T follicular helper cell (primary cell): ENCODE measurements around the gene NOP9.

Source experiments
- DNase-seq: peaks from one replicate; pipeline ENCODE4 v3.0.0-alpha.2; 2020; ENCODE audit warnings: low read depth

The NOP9 gene

DNA sequence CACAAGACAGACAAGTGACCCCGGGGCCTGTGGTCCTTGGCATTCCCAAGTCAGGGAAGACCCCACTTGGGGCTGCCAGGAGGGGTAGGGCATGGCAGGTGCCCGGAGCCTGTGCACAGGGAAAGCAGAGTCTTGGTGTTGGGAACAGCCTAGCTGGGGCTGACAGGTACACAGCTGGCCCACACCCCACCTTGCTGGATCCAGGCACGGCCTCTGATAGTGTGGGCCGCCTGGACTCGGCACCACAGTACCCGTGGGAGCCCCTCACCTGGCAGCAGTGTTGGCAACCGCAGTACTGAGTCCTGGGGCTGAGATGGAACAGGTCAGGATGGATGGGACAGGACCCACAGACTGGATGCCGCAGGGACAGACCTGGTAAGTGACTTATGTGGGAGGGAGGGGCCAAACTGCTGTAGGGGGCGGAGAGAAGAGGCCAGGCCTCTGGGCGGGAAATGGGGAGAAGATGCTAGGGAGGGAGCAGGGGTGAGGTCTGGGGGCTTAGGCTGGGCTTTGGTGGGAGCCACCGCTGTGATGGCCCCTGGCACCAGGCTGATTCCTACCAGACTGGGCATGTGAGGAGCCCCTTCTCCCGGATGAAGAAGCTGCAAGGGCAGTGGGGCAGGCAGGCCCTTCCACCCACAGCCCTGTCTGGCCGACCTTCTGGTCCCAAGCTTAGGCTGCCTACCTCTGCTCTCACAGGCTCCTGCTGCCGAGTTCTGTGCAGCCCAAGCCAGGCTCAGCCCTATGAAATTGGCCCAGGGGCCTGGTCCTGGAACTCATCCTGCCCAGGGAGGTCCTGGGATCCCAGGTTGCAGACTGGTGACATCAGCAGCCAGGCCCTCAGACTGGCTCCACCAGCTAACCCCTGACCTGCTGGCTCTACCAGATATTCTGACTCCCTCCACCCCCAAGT is 36.6 kb upstream of the NOP9 start, which contains the start of gene TGM1:
TSS of gene TGM1 (minus strand) at position 357 of the 913 bp plus-strand sequence. CDS start 825 bp downstream, outside the sequence.
- DNase-seq: no peak

DNA sequence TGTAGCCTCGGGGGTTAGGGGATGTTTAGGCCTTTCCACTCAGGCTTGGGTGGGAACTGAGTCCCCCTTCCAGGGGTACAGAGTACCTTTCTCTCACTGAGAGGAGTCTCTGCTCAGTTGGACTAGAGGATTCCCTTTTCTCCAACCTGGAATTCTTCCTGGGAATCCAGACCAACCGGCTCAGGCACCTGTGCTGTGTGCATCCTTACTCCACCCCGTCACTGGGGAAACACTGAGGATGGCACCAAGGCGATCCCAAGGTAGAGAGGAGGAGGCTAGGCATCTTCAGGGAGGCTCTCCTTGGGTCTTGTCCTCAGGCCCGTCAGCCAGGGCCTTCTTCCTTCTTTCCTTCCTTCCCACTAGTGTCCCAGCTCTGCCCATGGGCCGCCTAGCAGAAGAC is 35.8 kb upstream of the NOP9 start:
- no peak for DNase-seq

- no peak for DNase-seq
Observed at GRCh38 chr14:24264298-24264697, 35.4 kb upstream of the NOP9 start.

GRCh38 chr14:24266344-24267244 is 33.1 kb upstream of the NOP9 start:
- no peak for DNase-seq

DNA sequence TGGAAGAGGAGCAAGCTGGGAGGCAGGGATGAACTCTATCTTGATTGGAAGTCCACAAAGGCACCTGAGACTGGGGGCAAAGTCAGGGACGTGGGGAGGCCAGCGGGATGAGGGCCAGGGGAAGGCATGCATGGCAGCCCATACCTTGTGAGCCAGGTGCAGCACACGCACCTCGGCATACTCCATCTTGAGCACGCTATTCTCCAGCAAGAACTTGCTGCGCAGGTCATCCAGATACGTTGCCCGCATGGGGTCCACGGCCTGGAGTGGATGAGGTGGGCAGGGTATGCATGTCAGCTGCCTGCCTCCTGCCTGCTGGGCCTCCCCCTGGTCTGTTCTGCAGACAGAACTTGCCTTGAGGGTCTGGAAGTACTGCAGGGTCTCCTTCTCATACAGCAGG is 32.1 kb upstream of the NOP9 start:
- DNase-seq: no peak

- DNase-seq: no peak
Observed at GRCh38 chr14:24268225-24268624, 31.4 kb upstream of the NOP9 start.

DNA sequence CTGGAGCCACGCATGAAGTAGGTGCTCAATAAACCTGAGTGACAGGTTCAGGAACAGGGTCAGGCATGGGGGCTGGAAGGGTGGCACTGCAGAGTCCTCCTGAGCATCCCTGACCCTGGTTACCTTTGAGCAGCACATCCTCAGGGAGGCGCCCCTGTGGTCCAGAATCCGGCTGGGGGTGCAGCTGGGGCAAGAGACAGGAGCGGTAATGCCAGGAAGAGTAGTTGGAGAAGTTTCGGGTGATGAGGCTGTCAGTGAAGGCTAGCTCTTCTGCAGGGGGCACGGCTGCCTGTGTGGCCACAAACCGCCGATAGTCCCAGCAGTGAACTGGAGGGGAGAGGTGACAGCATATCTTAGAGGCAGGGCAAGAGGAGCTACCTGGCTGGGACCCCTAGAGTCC is 30.3 kb upstream of the NOP9 start:
- no peak for DNase-seq

DNA sequence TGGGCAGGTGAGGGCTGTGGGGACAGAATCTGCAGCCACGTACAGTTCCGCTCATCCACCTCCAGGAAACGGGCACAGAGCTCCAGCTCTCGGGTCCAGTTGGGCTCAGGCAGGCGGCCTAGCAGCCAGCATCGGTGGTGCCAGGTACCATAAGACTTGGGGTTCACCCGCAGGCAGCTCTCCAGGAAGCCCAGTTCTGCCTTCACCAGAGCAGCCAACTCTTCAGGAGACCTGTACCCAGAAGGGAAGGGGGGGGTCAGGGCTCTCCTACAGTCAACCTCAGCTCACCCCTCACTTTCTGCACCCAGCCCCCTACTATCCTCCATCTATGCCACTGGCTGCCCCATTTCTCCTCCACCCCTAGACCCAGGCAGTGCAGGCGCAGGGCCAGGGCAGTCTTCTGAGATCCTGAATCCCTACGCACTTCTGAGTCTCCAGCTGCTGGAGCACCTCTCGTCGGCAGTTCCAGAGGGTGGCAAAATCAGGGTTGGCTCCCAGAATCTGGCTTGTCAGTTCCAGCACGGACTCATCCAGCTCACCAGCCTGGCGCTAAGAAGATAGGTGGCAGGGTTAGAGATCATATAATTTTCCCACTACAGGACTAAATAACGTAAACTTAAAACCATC is 29.6 kb upstream of the NOP9 start:
- no peak for DNase-seq

GRCh38 chr14:24270537-24271133 is 29.0 kb upstream of the NOP9 start:
- no peak for DNase-seq

- DNase-seq: peak; percentile 90
Observed at GRCh38 chr14:24271134-24271833, 28.4 kb upstream of the NOP9 start, which contains the start of gene RABGGTA. TSS of gene RABGGTA (minus strand) at chr14:24271597. CDS start at chr14:24271115, 482 bp downstream.

GRCh38 chr14:24271834-24272263 is 27.8 kb upstream of the NOP9 start:
- no peak for DNase-seq

GRCh38 chr14:24272467-24272866 is 27.2 kb upstream of the NOP9 start:
- no peak for DNase-seq

DNA sequence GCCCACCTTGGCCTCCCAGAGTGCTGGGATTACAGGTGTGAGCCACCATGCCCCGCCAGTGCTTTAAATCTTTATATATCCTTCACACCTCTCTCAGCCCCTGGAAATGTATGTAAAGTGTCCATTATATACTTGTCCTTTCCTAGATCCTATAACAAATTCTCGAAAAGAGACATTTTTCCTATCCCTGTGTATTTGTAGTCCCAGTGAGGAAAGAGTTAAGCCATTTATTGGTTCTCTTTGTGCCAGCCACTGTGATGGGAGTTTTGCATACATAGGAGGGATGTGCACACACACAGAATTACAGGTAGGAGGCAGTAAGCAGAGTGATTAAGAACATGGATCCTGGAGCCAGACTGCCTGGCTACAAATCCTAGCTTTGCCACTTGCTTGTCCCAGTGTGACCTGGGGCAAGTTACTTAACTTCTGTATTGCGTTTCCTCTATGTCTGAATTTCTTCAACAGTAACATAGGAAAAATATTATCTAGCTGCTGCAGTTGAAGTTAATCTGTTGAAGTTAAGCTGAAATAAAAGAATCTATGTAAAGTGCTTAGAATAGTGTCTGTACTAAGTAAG is 26.1 kb upstream of the NOP9 start:
- DNase-seq: no peak

DNA sequence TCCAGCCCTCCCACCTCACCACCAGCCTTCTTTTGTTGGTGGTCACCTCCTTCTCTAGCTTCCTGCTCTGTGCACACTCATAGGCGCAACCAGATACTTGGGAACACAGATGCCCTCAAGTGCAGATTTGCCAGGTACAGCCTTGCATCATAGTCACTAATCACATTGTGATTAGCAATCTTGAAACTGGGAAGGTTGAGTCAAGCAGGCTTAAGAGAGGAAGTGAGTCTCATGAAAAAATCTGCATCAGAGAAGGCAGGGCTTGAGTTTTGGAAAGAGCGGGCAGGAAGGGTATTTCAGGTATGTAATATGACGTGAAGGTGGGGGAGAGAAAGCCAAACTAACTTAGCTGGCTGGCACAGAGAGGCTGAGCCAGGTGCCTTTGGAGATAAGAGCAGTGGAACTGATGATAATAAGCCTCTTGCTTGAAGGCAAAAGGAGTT is 25.5 kb upstream of the NOP9 start:
- DNase-seq: peak; percentile 37

GRCh38 chr14:24277071-24277470 is 22.6 kb upstream of the NOP9 start:
- DNase-seq: no peak

DNA sequence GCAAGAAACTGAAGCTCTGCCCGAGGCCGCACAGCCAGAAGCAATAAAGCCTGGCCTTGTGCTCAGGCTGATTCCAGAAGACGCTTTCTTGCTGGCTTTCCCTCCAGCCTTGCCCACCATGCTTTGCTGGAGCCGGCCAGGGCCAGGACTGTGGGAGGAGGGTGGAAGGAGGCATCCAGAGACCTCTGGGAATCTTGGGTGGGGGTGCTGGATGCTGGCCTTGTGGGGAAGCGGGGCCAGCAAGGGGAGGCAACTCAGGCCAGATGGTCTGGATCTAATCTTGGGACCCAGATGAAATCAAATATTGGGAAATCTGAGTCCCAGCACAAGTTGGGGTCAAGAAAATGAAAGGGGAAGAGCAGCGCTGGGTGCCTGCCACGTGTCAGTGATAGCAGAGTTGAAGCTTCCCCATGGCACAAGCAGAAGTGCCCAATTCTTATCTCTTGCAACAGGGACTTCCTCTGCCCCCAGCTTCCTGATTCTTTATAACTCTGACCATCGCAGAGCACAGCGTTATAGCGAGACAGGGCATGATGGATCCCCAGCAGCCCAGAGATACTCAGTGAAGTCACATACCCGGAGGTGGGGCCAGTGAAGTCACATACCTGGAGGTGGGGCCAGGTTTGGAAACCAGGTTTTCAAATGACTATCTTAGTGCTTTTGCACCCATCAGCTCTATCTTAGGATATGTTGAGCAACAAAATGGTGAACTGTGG is 21.9 kb upstream of the NOP9 start:
- DNase-seq: no peak

DNA sequence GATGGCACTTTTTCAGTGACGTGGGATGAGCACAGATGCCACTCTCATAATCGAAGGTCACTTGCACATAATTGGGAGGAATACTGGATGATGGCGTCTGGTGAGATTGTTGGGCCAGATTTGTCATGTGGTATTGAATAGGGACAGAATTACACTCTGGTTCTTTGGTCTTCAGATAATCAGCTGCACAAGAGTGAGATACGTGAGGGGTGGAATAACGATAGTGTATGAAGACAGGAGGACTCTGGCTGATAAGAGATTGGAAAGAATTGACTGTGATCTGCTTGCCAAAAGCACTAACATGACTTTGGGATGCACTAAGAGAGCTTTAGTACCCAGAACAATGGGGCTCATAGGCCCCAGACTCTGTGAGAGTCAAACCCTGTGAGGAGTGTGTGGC is 21.2 kb upstream of the NOP9 start:
- no peak for DNase-seq

- no peak for DNase-seq
Observed at GRCh38 chr14:24279301-24280186, 20.1 kb upstream of the NOP9 start.
